Activated CD4-positive, alpha-beta T cell treated with anti-CD3 and anti-CD28 coated beads, Interleukin-2, amount 10 ng/mL, durations not matched to agents 7 days and 5 days (primary cell): Measurements from ENCODE around the gene CTDNEP1. TPM values are rescaled to one million over a fixed set of nuclear protein-coding genes. Genes with fewer than 3 reads are reported as not detected.
"Not testable (repeated sequence)": the region's sequence is repeated elsewhere in the genome, so short reads cannot be mapped to it uniquely, and the experiment has no call there.

Source experiments
- CTCF ChIA-PET: fragments of 350-600 bp; sonication (Branson Sonifier 250); formaldehyde crosslinking; loops from one replicate; lab custom pipeline; 2021; ENCODE audit warnings: antibody characterized with exemption; lab: Charles Lee
- POLR2A ChIA-PET: fragments of 350-600 bp; sonication (Branson Sonifier 250); formaldehyde crosslinking; loops from one replicate; lab custom pipeline; 2021; ENCODE audit warnings: antibody characterized with exemption; lab: Charles Lee
- DNase-seq: peaks from one replicate; pipeline ENCODE4 v3.0.0-alpha.2; 2020
- H3K27ac Mint-ChIP-seq: one replicate; pipeline ENCODE4 v1.8.0; 2021; ENCODE audit warnings: mild to moderate bottlenecking, moderate library complexity, mixed read lengths
- H3K27me3 Mint-ChIP-seq: one replicate; pipeline ENCODE4 v1.8.0; 2021; ENCODE audit warnings: mixed read lengths
- H3K36me3 Mint-ChIP-seq: one replicate; pipeline ENCODE4 v1.8.0; 2021; ENCODE audit warnings: low read depth, mixed read lengths
- H3K4me1 Mint-ChIP-seq: one replicate; pipeline ENCODE4 v1.8.0; 2021; ENCODE audit warnings: mixed read lengths
- H3K4me3 Mint-ChIP-seq: one replicate; pipeline ENCODE4 v1.8.0; 2021; ENCODE audit warnings: mild to moderate bottlenecking, moderate library complexity, mixed read lengths
- H3K9me3 Mint-ChIP-seq: one replicate; pipeline ENCODE4 v1.8.0; 2021; ENCODE audit warnings: mixed read lengths
- total RNA-seq, 2 experiments: library from RNA; stranded (reverse); gene quantifications; one replicate each; pipeline ENCODE4 v1.2.3, GENCODE V29; 2021

Gene CTDNEP1
- total RNA-seq, 2 experiments from 2014 or later: 168 to 183 TPM

GRCh38 chr17:7253082-7253481 lies 1.5 kb upstream of the CTDNEP1 start:
- Mint-ChIP-seq H3K4me1 (peaks cover 47% of the 10 kb centered on the region), H3K9me3 (no peaks in the 10 kb centered on the region), H3K27ac (peak overlapping the region; percentile 99), H3K27me3 (no peaks in the 10 kb centered on the region), H3K36me3 (peaks cover 18% of the 10 kb centered on the region), H3K4me3 (peak overlapping the region; percentile 94)
- CTCF ChIA-PET: no interaction called here
- DNase-seq: no peak
- POLR2A ChIA-PET: no interaction called here

- CTCF ChIA-PET: interaction anchor here (1.0 to 2.5 kb wide), 2 partner anchors 11 to 40 kb away, joined by 3 to 11 read pairs; partner anchors contain the start of gene GABARAP
- POLR2A ChIA-PET: no interaction called here
- Mint-ChIP-seq H3K4me1 (peaks cover 47% of the 10 kb centered on the region), H3K4me3 (peak within 1 kb of the TSS; percentile 95), H3K27ac (peak within 1 kb of the TSS; percentile 99), H3K36me3 (peaks cover 18% of the 10 kb centered on the region), H3K9me3 (no peaks in the 10 kb centered on the region), H3K27me3 (no peaks in the 10 kb centered on the region)
- DNase-seq: peak; percentile 93
These were observed 876 bp upstream of the CTDNEP1 start, which contains the start of gene ELP5 for GRCh38 chr17:7252176-7253043. ELP5 (plus strand) TSS chr17:7252215; CDS start chr17:7252551, 336 bp downstream.

GRCh38 chr17:7250695-7251627 lies 573 bp downstream of the CTDNEP1 start:
- Mint-ChIP-seq H3K4me3 (peak overlapping the region; percentile 95), H3K27me3 (no peaks in the 10 kb centered on the region), H3K4me1 (peaks cover 44% of the 10 kb centered on the region), H3K27ac (peak overlapping the region; percentile 99), H3K36me3 (peaks cover 23% of the 10 kb centered on the region), H3K9me3 (no peaks in the 10 kb centered on the region)
- ChIA-PET POLR2A (no interaction called here), CTCF (interaction anchor here (0.8 to 2.5 kb wide), 4 partner anchors 9 to 45 kb away, joined by 3 to 11 read pairs (median 3); partner anchors contain the start of genes GABARAP and PHF23)
- DNase-seq: no peak

GRCh38 chr17:7249830-7250229 lies 1.7 kb downstream of the CTDNEP1 start:
- peak overlapping the region; percentile 94 for H3K27ac Mint-ChIP-seq
- DNase-seq: no peak
- H3K9me3 Mint-ChIP-seq: no peaks in the 10 kb centered on the region
- peaks cover 43% of the 10 kb centered on the region for H3K4me1 Mint-ChIP-seq
- H3K27me3 Mint-ChIP-seq: no peaks in the 10 kb centered on the region
- peaks cover 25% of the 10 kb centered on the region for H3K36me3 Mint-ChIP-seq
- ChIA-PET CTCF (interaction anchor here (0.6 to 2.5 kb wide), 4 partner anchors 8 to 246 kb away, joined by 3 to 11 read pairs (median 3); partner anchors contain the start of genes GABARAP and PHF23), POLR2A (interaction anchor here (0.9 kb wide), 1 partner anchor 10 kb away, joined by 3 read pairs; no protein-coding TSS in a partner anchor)
- peak overlapping the region; percentile 95 for H3K4me3 Mint-ChIP-seq

- Mint-ChIP-seq H3K27ac (no peak overlapping the region), H3K4me3 (peak overlapping the region; percentile 95), H3K36me3 (peaks cover 25% of the 10 kb centered on the region), H3K4me1 (peaks cover 42% of the 10 kb centered on the region), H3K27me3 (no peaks in the 10 kb centered on the region), H3K9me3 (no peaks in the 10 kb centered on the region)
- ChIA-PET CTCF (interaction anchor here (0.6 to 1.3 kb wide), 3 partner anchors 10 to 245 kb away, joined by 3 read pairs; partner anchors contain the start of gene PHF23), POLR2A (interaction anchor here (0.9 kb wide), 1 partner anchor 10 kb away, joined by 3 read pairs; no protein-coding TSS in a partner anchor)
- DNase-seq: no peak
These were observed 2.3 kb downstream of the CTDNEP1 start for GRCh38 chr17:7249214-7249613.

GRCh38 chr17:7248796-7249195 lies 2.7 kb downstream of the CTDNEP1 start:
- ChIA-PET POLR2A (interaction anchor here (0.9 kb wide), 1 partner anchor 11 kb away, joined by 3 read pairs; no protein-coding TSS in a partner anchor), CTCF (no interaction called here)
- Mint-ChIP-seq H3K9me3 (no peaks in the 10 kb centered on the region), H3K4me3 (no peak overlapping the region), H3K4me1 (peaks cover 40% of the 10 kb centered on the region), H3K27ac (peak overlapping the region; percentile 6), H3K27me3 (no peaks in the 10 kb centered on the region), H3K36me3 (peaks cover 23% of the 10 kb centered on the region)
- DNase-seq: no peak

- H3K27me3 Mint-ChIP-seq: no peaks in the 10 kb centered on the region
- no peaks in the 10 kb centered on the region for H3K9me3 Mint-ChIP-seq
- peaks cover 40% of the 10 kb centered on the region for H3K4me1 Mint-ChIP-seq
- peaks cover 30% of the 10 kb centered on the region for H3K36me3 Mint-ChIP-seq
- no peak overlapping the region for H3K27ac Mint-ChIP-seq
- no peak for DNase-seq
- ChIA-PET CTCF (interaction anchor here (0.6 kb wide), 2 partner anchors 10 to 375 kb away, joined by 3 read pairs; no protein-coding TSS in a partner anchor), POLR2A (no interaction called here)
- H3K4me3 Mint-ChIP-seq: no peak overlapping the region
These were observed 4.8 kb downstream of the CTDNEP1 start for GRCh38 chr17:7246779-7247178.

- H3K9me3 Mint-ChIP-seq, H3K27ac Mint-ChIP-seq, H3K27me3 Mint-ChIP-seq, DNase-seq: not testable (repeated sequence)
- H3K4me1 Mint-ChIP-seq: peaks cover 46% of the 10 kb centered on the region
- ChIA-PET POLR2A (interaction anchor here (0.6 kb wide), 1 partner anchor 1051 kb away, joined by 6 read pairs; the partner anchor contains the start of gene SLC25A35), CTCF (interaction anchor here (1.2 kb wide), 1 partner anchor 53 kb away, joined by 3 read pairs; no protein-coding TSS in a partner anchor)
- peak overlapping the region; percentile 87 for H3K4me3 Mint-ChIP-seq
- peaks cover 50% of the 10 kb centered on the region for H3K36me3 Mint-ChIP-seq
These were observed 7.7 kb downstream of the CTDNEP1 start for GRCh38 chr17:7243838-7244237.

- CTCF ChIA-PET: interaction anchor here (1.2 to 3.2 kb wide), 2 partner anchors 23 to 53 kb away, joined by 3 to 20 read pairs; partner anchors contain the start of genes ACADVL and DLG4
- peaks cover 41% of the 10 kb centered on the region for H3K4me1 Mint-ChIP-seq
- H3K27me3 Mint-ChIP-seq: no peaks in the 10 kb centered on the region
- no peak for DNase-seq
- POLR2A ChIA-PET: interaction anchor here (0.6 kb wide), 1 partner anchor 1052 kb away, joined by 6 read pairs; the partner anchor contains the start of gene SLC25A35
- H3K9me3 Mint-ChIP-seq: no peaks in the 10 kb centered on the region
- peak overlapping the region; percentile 87 for H3K4me3 Mint-ChIP-seq
- H3K27ac Mint-ChIP-seq: peak overlapping the region; percentile 67
- H3K36me3 Mint-ChIP-seq: peaks cover 53% of the 10 kb centered on the region
These were observed 8.1 kb downstream of the CTDNEP1 start for GRCh38 chr17:7243453-7243729.

GRCh38 chr17:7242717-7243452 lies 8.6 kb downstream of the CTDNEP1 start:
- H3K27ac Mint-ChIP-seq: peak overlapping the region; percentile 93
- POLR2A ChIA-PET: interaction anchor here (1.0 kb wide), 1 partner anchor 22 kb away, joined by 3 read pairs; no protein-coding TSS in a partner anchor
- H3K36me3 Mint-ChIP-seq: peaks cover 53% of the 10 kb centered on the region
- peaks cover 42% of the 10 kb centered on the region for H3K4me1 Mint-ChIP-seq
- CTCF ChIA-PET: interaction anchor here (1.5 to 3.3 kb wide), 4 partner anchors 8 to 194 kb away, joined by 5 to 20 read pairs (median 12); partner anchors contain the start of genes ACADVL, CTDNEP1, DLG4 and ELP5
- H3K27me3 Mint-ChIP-seq: no peaks in the 10 kb centered on the region
- peak overlapping the region; percentile 87 for H3K4me3 Mint-ChIP-seq
- peak; percentile 94 for DNase-seq
- H3K9me3 Mint-ChIP-seq: no peaks in the 10 kb centered on the region
